Keratinocyte (primary cell): Measurements from ENCODE around the gene MCM6. TPM values are rescaled to one million over a fixed set of nuclear protein-coding genes. Genes with fewer than 3 reads are reported as not detected.

ENCODE experiments used
- DNase-seq: peaks from one replicate; pipeline ENCODE4 v3.0.0-alpha.2; 2011; ENCODE audit warnings: low read depth, missing footprints, low spot score
- FAIRE-seq: peaks from 2 replicates; lab custom pipeline; 2011; peaks lifted over from hg19 to GRCh38; lab: Jason Lieb, UNC
- H2AFZ ChIP-seq: 2 replicates; pipeline ENCODE4 v1.6.0; 2012; ENCODE audit warnings: low read length, control low read depth, inconsistent platforms; ENCODE audit not compliant: control insufficient read depth
- H3K27ac ChIP-seq: 2 replicates; pipeline ENCODE4 v1.5.1; 2011; ENCODE audit warnings: low read length; ENCODE audit not compliant: control insufficient read depth, insufficient read depth
- H3K27me3 ChIP-seq: 3 replicates; pipeline ENCODE4 v1.6.0; 2011; ENCODE audit warnings: low read length; ENCODE audit not compliant: control insufficient read depth, insufficient read depth; ENCODE audit errors: extremely low read depth
- H3K36me3 ChIP-seq, 2 experiments: 2 replicates in 1 of 2; 3 replicates in 1 of 2; pipeline ENCODE4 v1.5.1; 2011; ENCODE audit warnings: low read length in 2 of 2, mild to moderate bottlenecking in 1 of 2; ENCODE audit not compliant: control insufficient read depth in 2 of 2, insufficient read depth in 2 of 2; ENCODE audit errors: extremely low read depth in 1 of 2
- H3K4me1 ChIP-seq: 3 replicates; pipeline ENCODE4 v1.5.1; 2011; ENCODE audit warnings: low read length; ENCODE audit not compliant: control insufficient read depth, insufficient read depth; ENCODE audit errors: extremely low read depth
- H3K4me2 ChIP-seq: 3 replicates; pipeline ENCODE4 v1.6.0; 2011; ENCODE audit warnings: low read depth, low read length; ENCODE audit not compliant: control insufficient read depth, insufficient read depth; ENCODE audit errors: extremely low read depth
- H3K4me3 ChIP-seq, 3 experiments: fragments of 200-600 bp in 1 of 3; sonication (generic) in 1 of 3; 2 replicates in 2 of 3; 3 replicates in 1 of 3; pipeline ENCODE4 v1.5.1; 2011 to 2016; ENCODE audit warnings: low read length in 3 of 3, mild to moderate bottlenecking in 3 of 3, control low read depth in 2 of 3, inconsistent platforms in 1 of 3, low read depth in 1 of 3, mixed read lengths in 1 of 3, mixed run types in 1 of 3, moderate library complexity in 1 of 3; ENCODE audit not compliant: control insufficient read depth in 2 of 3, insufficient read depth in 2 of 3; ENCODE audit errors: extremely low read depth in 1 of 3
- H3K79me2 ChIP-seq: 2 replicates; pipeline ENCODE4 v1.6.0; 2012; ENCODE audit warnings: low read length; ENCODE audit not compliant: control insufficient read depth, insufficient read depth
- H3K9ac ChIP-seq: 3 replicates; pipeline ENCODE4 v1.6.0; 2011; ENCODE audit warnings: low read length; ENCODE audit not compliant: control insufficient read depth, insufficient read depth; ENCODE audit errors: extremely low read depth
- H3K9me1 ChIP-seq: 3 replicates; pipeline ENCODE4 v1.6.0; 2011; ENCODE audit warnings: low read length; ENCODE audit not compliant: control insufficient read depth, insufficient read depth; ENCODE audit errors: extremely low read depth
- H3K9me3 ChIP-seq: 2 replicates; pipeline ENCODE4 v1.5.1; 2012; ENCODE audit warnings: low read depth, low read length; ENCODE audit not compliant: control insufficient read depth
- H4K20me1 ChIP-seq: 3 replicates; pipeline ENCODE4 v1.6.0; 2011; ENCODE audit warnings: low read length; ENCODE audit not compliant: control insufficient read depth, insufficient read depth; ENCODE audit errors: extremely low read depth
- EZH2 ChIP-seq: IDR thresholded peaks from one replicate; pipeline ENCODE4 v1.6.1; 2012; ENCODE audit warnings: inconsistent platforms, mild to moderate bottlenecking, low read length, moderate library complexity
- dilution Hi-C: fragments of 300-500 bp; cut with MboI; formaldehyde crosslinking; loops from one replicate; pipeline ENCODE4 v1.7.0; 2020; ENCODE audit warnings: low sequenced_read_pairs; ENCODE audit not compliant: extremely low pct_ligation_motif_present
- polyA plus RNA-seq, 5 experiments: library from polyadenylated mRNA; depleted of rRNA in 3 of 5; stranded (reverse) in 3 of 5; stranded (forward) in 1 of 5; unstranded in 1 of 5; fragments of >200 nt; gene quantifications; 1 replicate in 1 of 5; 2 replicates in 3 of 5; 3 replicates in 1 of 5; pipeline versions ENCODE4 v1.2.1 to v1.2.3, GENCODE V29; 2011 to 2012; ENCODE audit warnings: missing spikeins in 2 of 5, low read depth in 1 of 5, low replicate concordance in 1 of 5
- TF ChIP-seq, protein P1 (sequence below), 3 experiments: IDR thresholded peaks in 1 of 3; conservative IDR thresholded peaks in 1 of 3; optimal IDR thresholded peaks in 1 of 3; 2 replicates in 2 of 3; 3 replicates in 1 of 3; pipeline versions ENCODE3 to v1.5.1; 2011; ENCODE audit warnings: low read length in 3 of 3, mild to moderate bottlenecking in 3 of 3, moderate library complexity in 2 of 3, control low read depth in 1 of 3, inconsistent platforms in 1 of 3; ENCODE audit not compliant: insufficient read depth in 2 of 3; ENCODE audit errors: extremely low read depth in 1 of 3

The MCM6 gene
- polyA plus RNA-seq, 1 donor (not counting 4 experiments of a cell fraction or from before 2014, with no cell fraction given), result 23.2 TPM

DNA sequence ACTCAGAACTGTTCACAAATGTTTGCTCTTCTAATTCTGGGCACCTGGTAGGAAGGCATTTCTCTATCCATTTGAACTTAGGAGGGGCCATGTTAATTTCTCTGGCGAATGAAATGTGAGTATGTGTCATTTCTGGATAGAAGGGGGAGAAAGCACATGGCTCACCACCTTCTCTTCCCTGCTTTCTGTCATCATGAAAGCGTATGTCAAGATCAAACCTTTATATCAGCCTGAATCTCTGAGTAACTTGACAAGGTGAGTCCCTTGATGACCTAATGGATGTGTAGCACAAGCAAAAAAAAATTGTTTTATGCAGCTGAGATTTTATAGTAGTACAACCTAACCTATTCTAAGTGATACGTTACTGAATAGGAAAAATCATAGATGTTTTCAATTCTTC is 27.2 kb downstream of the MCM6 start:
- Histone ChIP-seq H2AFZ (no peak overlapping the region), H3K4me3 (no peak overlapping the region), H3K36me3 (peaks cover 0 to 7% of the 10 kb centered on the region in 2 experiments), H3K79me2 (no peaks in the 10 kb centered on the region), H3K4me2 (no peak overlapping the region), H3K27me3 (no peaks in the 10 kb centered on the region), H3K9me3 (no peaks in the 10 kb centered on the region), H3K9ac (no peak overlapping the region), H3K9me1 (no peaks in the 10 kb centered on the region), H3K27ac (no peak overlapping the region), H3K4me1 (no peaks in the 10 kb centered on the region), H4K20me1 (no peaks in the 10 kb centered on the region)
- dilution Hi-C loops, result no loop called here
- FAIRE-seq (no peak), DNase-seq (no peak)
- TF ChIP-seq, protein P1, sequence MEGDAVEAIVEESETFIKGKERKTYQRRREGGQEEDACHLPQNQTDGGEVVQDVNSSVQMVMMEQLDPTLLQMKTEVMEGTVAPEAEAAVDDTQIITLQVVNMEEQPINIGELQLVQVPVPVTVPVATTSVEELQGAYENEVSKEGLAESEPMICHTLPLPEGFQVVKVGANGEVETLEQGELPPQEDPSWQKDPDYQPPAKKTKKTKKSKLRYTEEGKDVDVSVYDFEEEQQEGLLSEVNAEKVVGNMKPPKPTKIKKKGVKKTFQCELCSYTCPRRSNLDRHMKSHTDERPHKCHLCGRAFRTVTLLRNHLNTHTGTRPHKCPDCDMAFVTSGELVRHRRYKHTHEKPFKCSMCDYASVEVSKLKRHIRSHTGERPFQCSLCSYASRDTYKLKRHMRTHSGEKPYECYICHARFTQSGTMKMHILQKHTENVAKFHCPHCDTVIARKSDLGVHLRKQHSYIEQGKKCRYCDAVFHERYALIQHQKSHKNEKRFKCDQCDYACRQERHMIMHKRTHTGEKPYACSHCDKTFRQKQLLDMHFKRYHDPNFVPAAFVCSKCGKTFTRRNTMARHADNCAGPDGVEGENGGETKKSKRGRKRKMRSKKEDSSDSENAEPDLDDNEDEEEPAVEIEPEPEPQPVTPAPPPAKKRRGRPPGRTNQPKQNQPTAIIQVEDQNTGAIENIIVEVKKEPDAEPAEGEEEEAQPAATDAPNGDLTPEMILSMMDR (optimal IDR thresholded peaks at IDR 0.05 in 1 of 3, IDR thresholded peaks at IDR 0.05 in 1 of 3, conservative IDR thresholded peaks at IDR 0.05 in 1 of 3; ENCODE audit: extremely low read depth in 1 of 3, insufficient read depth in 2 of 3, low read length in 3 of 3), result no peak
- TF ChIP-seq EZH2, result no peak

DNA sequence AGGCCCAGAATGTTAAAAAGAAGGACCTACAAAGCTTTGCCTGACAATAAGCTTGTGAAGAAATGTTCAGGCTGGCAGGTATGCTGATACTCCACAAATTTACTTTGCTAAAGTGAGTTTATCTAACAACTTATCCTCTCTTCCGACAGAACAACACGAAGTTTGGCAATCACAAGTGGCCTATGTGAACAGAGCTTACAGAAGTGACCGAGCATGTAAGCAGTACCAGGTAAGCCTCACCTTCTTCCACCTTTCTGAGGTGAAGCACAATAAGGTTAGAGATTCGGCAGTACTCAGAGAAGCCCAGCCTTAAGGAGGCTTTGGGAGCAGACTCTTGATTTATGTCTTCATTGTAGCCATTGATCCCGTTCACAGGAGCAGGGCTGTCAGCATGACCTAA is 30.2 kb downstream of the MCM6 start:
- no peak overlapping the region for H3K4me3 ChIP-seq
- no peaks in the 10 kb centered on the region for H4K20me1 ChIP-seq
- no peak overlapping the region for H2AFZ ChIP-seq
- dilution Hi-C loops, result no loop called here
- no peaks in the 10 kb centered on the region for H3K4me1 ChIP-seq
- no peaks in the 10 kb centered on the region for H3K79me2 ChIP-seq
- no peaks in the 10 kb centered on the region for H3K9me1 ChIP-seq
- H3K9me3 ChIP-seq, result no peaks in the 10 kb centered on the region
- no peak overlapping the region for H3K9ac ChIP-seq
- H3K27me3 ChIP-seq, result no peaks in the 10 kb centered on the region
- no peak for DNase-seq
- H3K4me2 ChIP-seq, result no peak overlapping the region
- peaks cover 0 to 5% of the 10 kb centered on the region in 2 experiments for H3K36me3 ChIP-seq
- FAIRE-seq, result no peak
- H3K27ac ChIP-seq, result no peak overlapping the region
- no peak for TF ChIP-seq EZH2
- TF ChIP-seq, protein P1 (optimal IDR thresholded peaks at IDR 0.05 in 1 of 3, IDR thresholded peaks at IDR 0.05 in 1 of 3, conservative IDR thresholded peaks at IDR 0.05 in 1 of 3; ENCODE audit: extremely low read depth in 1 of 3, insufficient read depth in 2 of 3, low read length in 3 of 3), result no peak
